ENCODE measurements around the gene BMPR1B.

Gene BMPR1B

GRCh38 chr4:94905511-94905910 is 147.8 kb downstream of the BMPR1B start:
- H3K27me3 ChIP-seq (ENCODE audit: control insufficient read depth, low read length), result no peaks in the 10 kb centered on the region
- H4K20me1 ChIP-seq (ENCODE audit: control insufficient read depth, insufficient read depth, low read depth, low read length), result no peaks in the 10 kb centered on the region
- no peaks in the 10 kb centered on the region for H3K79me2 ChIP-seq (ENCODE audit: control insufficient read depth, low read length)
- TF ChIP-seq, protein P1, sequence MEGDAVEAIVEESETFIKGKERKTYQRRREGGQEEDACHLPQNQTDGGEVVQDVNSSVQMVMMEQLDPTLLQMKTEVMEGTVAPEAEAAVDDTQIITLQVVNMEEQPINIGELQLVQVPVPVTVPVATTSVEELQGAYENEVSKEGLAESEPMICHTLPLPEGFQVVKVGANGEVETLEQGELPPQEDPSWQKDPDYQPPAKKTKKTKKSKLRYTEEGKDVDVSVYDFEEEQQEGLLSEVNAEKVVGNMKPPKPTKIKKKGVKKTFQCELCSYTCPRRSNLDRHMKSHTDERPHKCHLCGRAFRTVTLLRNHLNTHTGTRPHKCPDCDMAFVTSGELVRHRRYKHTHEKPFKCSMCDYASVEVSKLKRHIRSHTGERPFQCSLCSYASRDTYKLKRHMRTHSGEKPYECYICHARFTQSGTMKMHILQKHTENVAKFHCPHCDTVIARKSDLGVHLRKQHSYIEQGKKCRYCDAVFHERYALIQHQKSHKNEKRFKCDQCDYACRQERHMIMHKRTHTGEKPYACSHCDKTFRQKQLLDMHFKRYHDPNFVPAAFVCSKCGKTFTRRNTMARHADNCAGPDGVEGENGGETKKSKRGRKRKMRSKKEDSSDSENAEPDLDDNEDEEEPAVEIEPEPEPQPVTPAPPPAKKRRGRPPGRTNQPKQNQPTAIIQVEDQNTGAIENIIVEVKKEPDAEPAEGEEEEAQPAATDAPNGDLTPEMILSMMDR (IDR thresholded peaks at IDR 0.05; ENCODE audit: low read depth, low read length, poor library complexity, severe bottlenecking), result no peak
- no peak for TF ChIP-seq EZH2phosphoT487 (IDR thresholded peaks at IDR 0.05; ENCODE audit: borderline replicate concordance, low read length)
- H3K9me3 ChIP-seq (ENCODE audit: control insufficient read depth, insufficient read depth, low read length), result no peaks in the 10 kb centered on the region
- H3K9me2 ChIP-seq (replicated peaks; ENCODE audit: control insufficient read depth, low read length), result no peaks in the 10 kb centered on the region
- no peak overlapping the region for H3K27ac ChIP-seq (ENCODE audit: low read depth, low read length)
- H3K4me1 ChIP-seq (ENCODE audit: control insufficient read depth, low read length), result no peaks in the 10 kb centered on the region
- H3K4me2 ChIP-seq (ENCODE audit: low read length), result no peak overlapping the region
- H3F3A ChIP-seq (ENCODE audit: control insufficient read depth, insufficient read depth), result no peaks in the 10 kb centered on the region
- H3K36me3 ChIP-seq (ENCODE audit: control insufficient read depth, low read length), result no peaks in the 10 kb centered on the region
- no peak overlapping the region for H3K4me3 ChIP-seq (ENCODE audit: low read length)

DNA sequence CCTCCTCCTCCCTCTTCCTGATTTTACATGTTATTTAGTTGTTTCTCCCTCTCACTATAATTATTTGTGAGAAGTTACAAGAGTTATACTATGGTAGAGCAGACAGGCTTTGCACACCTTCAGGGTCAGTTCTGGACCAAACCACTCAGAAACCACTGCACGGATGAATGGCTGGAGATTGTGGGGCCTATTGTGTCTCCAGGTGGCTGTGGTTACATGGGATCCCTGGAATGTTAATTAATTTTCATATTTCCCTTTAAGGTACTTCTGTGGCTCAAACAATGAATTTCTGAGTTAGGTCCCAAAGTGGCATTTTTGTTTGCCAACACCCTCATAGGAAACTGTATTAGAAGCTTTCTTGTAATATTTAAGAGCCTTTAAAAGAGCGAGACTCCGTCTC is 151.9 kb downstream of the BMPR1B start:
- Histone ChIP-seq H3K27me3 (ENCODE audit: control insufficient read depth, low read length) (no peaks in the 10 kb centered on the region), H3K4me1 (ENCODE audit: control insufficient read depth, low read length) (no peaks in the 10 kb centered on the region), H3K36me3 (ENCODE audit: control insufficient read depth, low read length) (no peaks in the 10 kb centered on the region), H3K4me2 (ENCODE audit: low read length) (no peak overlapping the region), H3K4me3 (ENCODE audit: low read length) (no peak overlapping the region), H4K20me1 (ENCODE audit: control insufficient read depth, insufficient read depth, low read depth, low read length) (no peaks in the 10 kb centered on the region), H3K9me2 (replicated peaks; ENCODE audit: control insufficient read depth, low read length) (no peaks in the 10 kb centered on the region), H3K27ac (ENCODE audit: low read depth, low read length) (no peak overlapping the region), H3K9me3 (ENCODE audit: control insufficient read depth, insufficient read depth, low read length) (no peaks in the 10 kb centered on the region), H3K79me2 (ENCODE audit: control insufficient read depth, low read length) (no peaks in the 10 kb centered on the region), H3F3A (ENCODE audit: control insufficient read depth, insufficient read depth) (no peaks in the 10 kb centered on the region)
- no peak for TF ChIP-seq EZH2phosphoT487 (IDR thresholded peaks at IDR 0.05; ENCODE audit: borderline replicate concordance, low read length)
- TF ChIP-seq, protein P1 (IDR thresholded peaks at IDR 0.05; ENCODE audit: low read depth, low read length, poor library complexity, severe bottlenecking), result no peak

- no peaks in the 10 kb centered on the region for H3K9me3 ChIP-seq (ENCODE audit: control insufficient read depth, insufficient read depth, low read length)
- no peaks in the 10 kb centered on the region for H3F3A ChIP-seq (ENCODE audit: control insufficient read depth, insufficient read depth)
- no peaks in the 10 kb centered on the region for H3K4me1 ChIP-seq (ENCODE audit: control insufficient read depth, low read length)
- H3K36me3 ChIP-seq (ENCODE audit: control insufficient read depth, low read length), result no peaks in the 10 kb centered on the region
- no peaks in the 10 kb centered on the region for H3K79me2 ChIP-seq (ENCODE audit: control insufficient read depth, low read length)
- H3K4me3 ChIP-seq (ENCODE audit: low read length), result no peak overlapping the region
- H3K9me2 ChIP-seq (replicated peaks; ENCODE audit: control insufficient read depth, low read length), result no peaks in the 10 kb centered on the region
- H3K27ac ChIP-seq (ENCODE audit: low read depth, low read length), result no peak overlapping the region
- no peaks in the 10 kb centered on the region for H4K20me1 ChIP-seq (ENCODE audit: control insufficient read depth, insufficient read depth, low read depth, low read length)
- TF ChIP-seq, protein P1 (IDR thresholded peaks at IDR 0.05; ENCODE audit: low read depth, low read length, poor library complexity, severe bottlenecking), result no peak
- no peak for TF ChIP-seq EZH2phosphoT487 (IDR thresholded peaks at IDR 0.05; ENCODE audit: borderline replicate concordance, low read length)
- no peak overlapping the region for H3K4me2 ChIP-seq (ENCODE audit: low read length)
- H3K27me3 ChIP-seq (ENCODE audit: control insufficient read depth, low read length), result no peaks in the 10 kb centered on the region
These were observed 153.4 kb downstream of the BMPR1B start for GRCh38 chr4:94911106-94911505.

- Histone ChIP-seq H3K9me2 (replicated peaks; ENCODE audit: control insufficient read depth, low read length) (no peaks in the 10 kb centered on the region), H3K4me3 (ENCODE audit: low read length) (no peak overlapping the region), H3K9me3 (ENCODE audit: control insufficient read depth, insufficient read depth, low read length) (no peaks in the 10 kb centered on the region), H3K79me2 (ENCODE audit: control insufficient read depth, low read length) (no peaks in the 10 kb centered on the region), H3F3A (ENCODE audit: control insufficient read depth, insufficient read depth) (no peaks in the 10 kb centered on the region), H3K27ac (ENCODE audit: low read depth, low read length) (no peak overlapping the region), H4K20me1 (ENCODE audit: control insufficient read depth, insufficient read depth, low read depth, low read length) (no peaks in the 10 kb centered on the region), H3K4me1 (ENCODE audit: control insufficient read depth, low read length) (no peaks in the 10 kb centered on the region), H3K36me3 (ENCODE audit: control insufficient read depth, low read length) (no peaks in the 10 kb centered on the region), H3K27me3 (ENCODE audit: control insufficient read depth, low read length) (no peaks in the 10 kb centered on the region), H3K4me2 (ENCODE audit: low read length) (no peak overlapping the region)
- TF ChIP-seq, protein P1 (IDR thresholded peaks at IDR 0.05; ENCODE audit: low read depth, low read length, poor library complexity, severe bottlenecking), result no peak
- no peak for TF ChIP-seq EZH2phosphoT487 (IDR thresholded peaks at IDR 0.05; ENCODE audit: borderline replicate concordance, low read length)
These were observed 154.9 kb downstream of the BMPR1B start for GRCh38 chr4:94912606-94913005.

Measured in DOHH2 (cell line).